Measurements from ENCODE around the gene MAGEB16. TPM values are rescaled to one million over a fixed set of nuclear protein-coding genes. Genes with fewer than 3 reads are reported as not detected.

Gene MAGEB16
- total and polyA plus RNA-seq, 10 of the 15 experiments (the other 5 are each of a cell fraction or from before 2014, with no cell fraction given) = 0.04 to 0.35 (median 0.11) TPM; not detected in 1

DNA sequence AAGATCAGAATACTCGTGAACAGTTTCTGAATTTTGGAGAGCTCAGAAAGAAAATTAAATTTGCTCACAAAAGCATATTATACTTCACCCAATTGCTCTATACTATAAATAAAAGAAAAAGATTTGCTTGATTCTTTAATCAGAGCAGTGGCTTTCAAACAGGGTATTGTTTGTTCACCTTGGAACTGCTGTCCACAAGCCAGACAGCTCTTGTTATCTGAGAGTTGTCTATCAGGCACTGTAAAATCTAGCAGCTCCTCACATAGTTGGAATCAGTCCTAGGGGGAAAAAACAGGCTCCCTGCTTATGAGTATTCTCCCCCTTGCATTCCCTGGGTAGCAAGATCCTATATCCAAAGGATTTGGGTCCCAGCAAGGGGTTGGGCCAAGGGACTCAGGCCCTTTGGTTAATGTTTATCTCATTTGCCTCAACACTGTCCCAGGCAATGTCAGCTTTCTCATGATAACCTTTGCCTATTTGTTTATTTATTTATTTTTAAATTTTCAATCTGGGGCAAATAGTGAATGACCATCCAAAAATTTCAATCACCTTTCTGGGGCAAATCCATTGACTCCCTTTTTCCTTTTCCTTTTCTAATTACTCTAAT, 24.1 kb upstream of the MAGEB16 start:
- in situ Hi-C loops (cut with MboI) = no loop called here
- Histone ChIP-seq H3K36me3 (ENCODE audit: control insufficient read depth in 2 of 2, insufficient read depth in 2 of 2, low read length in 1 of 2) (no peaks in the 10 kb centered on the region), H3K4me3 (no peak overlapping the region), H3K27me3 (replicated peaks in 1 of 2; ENCODE audit: control insufficient read depth in 2 of 2, insufficient read depth in 2 of 2, low read length in 1 of 2) (no peaks in the 10 kb centered on the region), H2AFZ (ENCODE audit: control insufficient read depth, low read depth, low read length) (no peak overlapping the region), H3K9me3 (replicated peaks; ENCODE audit: control insufficient read depth, insufficient read depth, low read length) (no peaks in the 10 kb centered on the region), H3K9ac (ENCODE audit: control insufficient read depth, insufficient read depth, low read length) (no peak overlapping the region), H3K4me1 (ENCODE audit: control insufficient read depth, insufficient read depth, low read length) (no peaks in the 10 kb centered on the region), H3K4me2 (ENCODE audit: control insufficient read depth, insufficient read depth) (no peak overlapping the region), H3K79me2 (ENCODE audit: control insufficient read depth, insufficient read depth, low read length) (no peaks in the 10 kb centered on the region), H3K27ac (ENCODE audit: control insufficient read depth, insufficient read depth) (no peak overlapping the region), H4K20me1 (ENCODE audit: control insufficient read depth, insufficient read depth) (no peaks in the 10 kb centered on the region)
- 4% methylated on average over 1 of the region's 1 CpG for WGBS (ENCODE audit: insufficient coverage, insufficient replicate concordance, low lambda C conversion rate, missing lambda C conversion rate)
- ChIA-PET RAD21 (ENCODE audit: unreplicated experiment) (no interaction called here), SMC1A (ENCODE audit: uncharacterized antibody, unreplicated experiment) (no interaction called here), POLR2A (no interaction called here), CTCF (no interaction called here)
- FAIRE-seq = no peak
- intact Hi-C loops (cut with micrococcal nuclease; ENCODE audit: unreplicated experiment) = no loop called here
- DNase-seq (ENCODE audit: low read depth, low spot score) = no peak
- no TSS peak for BruUV-seq (replicated peaks)
- no peak for ATAC-seq
- TF ChIP-seq WRNIP1 (IDR thresholded peaks at IDR 0.05; ENCODE audit: borderline replicate concordance, low read depth, low read length) (no peak), TARDBP (IDR thresholded peaks at IDR 0.05; ENCODE audit: borderline replicate concordance) (no peak), ZZZ3 (IDR thresholded peaks at IDR 0.05; ENCODE audit: control insufficient read depth, insufficient read length, low read depth) (no peak), SREBF1 (IDR thresholded peaks at IDR 0.05; ENCODE audit: low read length) (no peak), ZNF274 (IDR thresholded peaks at IDR 0.05; ENCODE audit: insufficient read depth, insufficient read length) (no peak), SMAD1 (IDR thresholded peaks at IDR 0.05; ENCODE audit: low read depth, partially characterized antibody) (no peak), SIX5 (IDR thresholded peaks at IDR 0.05; ENCODE audit: low read depth, low read length, severe bottlenecking) (no peak), CREM (IDR thresholded peaks at IDR 0.05; ENCODE audit: low read depth) (no peak), TCF3 (IDR thresholded peaks at IDR 0.05; ENCODE audit: borderline replicate concordance, insufficient read depth, low read depth, low read length) (no peak), ASH2L (IDR thresholded peaks at IDR 0.05; ENCODE audit: borderline replicate concordance, low read depth) (no peak)
- TF ChIP-seq, protein P1, sequence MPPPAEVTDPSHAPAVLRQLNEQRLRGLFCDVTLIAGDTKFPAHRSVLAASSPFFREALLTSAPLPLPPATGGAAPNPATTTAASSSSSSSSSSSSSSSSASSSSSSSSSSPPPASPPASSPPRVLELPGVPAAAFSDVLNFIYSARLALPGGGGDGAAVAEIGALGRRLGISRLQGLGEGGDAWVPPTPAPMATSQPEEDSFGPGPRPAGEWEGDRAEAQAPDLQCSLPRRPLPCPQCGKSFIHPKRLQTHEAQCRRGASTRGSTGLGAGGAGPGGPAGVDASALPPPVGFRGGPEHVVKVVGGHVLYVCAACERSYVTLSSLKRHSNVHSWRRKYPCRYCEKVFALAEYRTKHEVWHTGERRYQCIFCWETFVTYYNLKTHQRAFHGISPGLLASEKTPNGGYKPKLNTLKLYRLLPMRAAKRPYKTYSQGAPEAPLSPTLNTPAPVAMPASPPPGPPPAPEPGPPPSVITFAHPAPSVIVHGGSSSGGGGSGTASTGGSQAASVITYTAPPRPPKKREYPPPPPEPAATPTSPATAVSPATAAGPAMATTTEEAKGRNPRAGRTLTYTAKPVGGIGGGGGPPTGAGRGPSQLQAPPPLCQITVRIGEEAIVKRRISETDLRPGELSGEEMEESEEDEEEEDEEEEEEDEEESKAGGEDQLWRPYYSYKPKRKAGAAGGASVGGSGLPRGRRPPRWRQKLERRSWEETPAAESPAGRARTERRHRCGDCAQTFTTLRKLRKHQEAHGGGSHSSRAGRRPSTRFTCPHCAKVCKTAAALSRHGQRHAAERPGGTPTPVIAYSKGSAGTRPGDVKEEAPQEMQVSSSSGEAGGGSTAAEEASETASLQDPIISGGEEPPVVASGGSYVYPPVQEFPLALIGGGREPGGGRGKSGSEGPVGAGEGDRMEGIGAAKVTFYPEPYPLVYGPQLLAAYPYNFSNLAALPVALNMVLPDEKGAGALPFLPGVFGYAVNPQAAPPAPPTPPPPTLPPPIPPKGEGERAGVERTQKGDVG (CRISPR knock-in tag; IDR thresholded peaks at IDR 0.05) = no peak
- TF ChIP-seq, protein P2, sequence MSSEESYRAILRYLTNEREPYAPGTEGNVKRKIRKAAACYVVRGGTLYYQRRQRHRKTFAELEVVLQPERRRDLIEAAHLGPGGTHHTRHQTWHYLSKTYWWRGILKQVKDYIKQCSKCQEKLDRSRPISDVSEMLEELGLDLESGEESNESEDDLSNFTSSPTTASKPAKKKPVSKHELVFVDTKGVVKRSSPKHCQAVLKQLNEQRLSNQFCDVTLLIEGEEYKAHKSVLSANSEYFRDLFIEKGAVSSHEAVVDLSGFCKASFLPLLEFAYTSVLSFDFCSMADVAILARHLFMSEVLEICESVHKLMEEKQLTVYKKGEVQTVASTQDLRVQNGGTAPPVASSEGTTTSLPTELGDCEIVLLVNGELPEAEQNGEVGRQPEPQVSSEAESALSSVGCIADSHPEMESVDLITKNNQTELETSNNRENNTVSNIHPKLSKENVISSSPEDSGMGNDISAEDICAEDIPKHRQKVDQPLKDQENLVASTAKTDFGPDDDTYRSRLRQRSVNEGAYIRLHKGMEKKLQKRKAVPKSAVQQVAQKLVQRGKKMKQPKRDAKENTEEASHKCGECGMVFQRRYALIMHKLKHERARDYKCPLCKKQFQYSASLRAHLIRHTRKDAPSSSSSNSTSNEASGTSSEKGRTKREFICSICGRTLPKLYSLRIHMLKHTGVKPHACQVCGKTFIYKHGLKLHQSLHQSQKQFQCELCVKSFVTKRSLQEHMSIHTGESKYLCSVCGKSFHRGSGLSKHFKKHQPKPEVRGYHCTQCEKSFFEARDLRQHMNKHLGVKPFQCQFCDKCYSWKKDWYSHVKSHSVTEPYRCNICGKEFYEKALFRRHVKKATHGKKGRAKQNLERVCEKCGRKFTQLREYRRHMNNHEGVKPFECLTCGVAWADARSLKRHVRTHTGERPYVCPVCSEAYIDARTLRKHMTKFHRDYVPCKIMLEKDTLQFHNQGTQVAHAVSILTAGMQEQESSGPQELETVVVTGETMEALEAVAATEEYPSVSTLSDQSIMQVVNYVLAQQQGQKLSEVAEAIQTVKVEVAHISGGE (CRISPR knock-in tag; IDR thresholded peaks at IDR 0.05) = no peak

Data from GM12878 (cell line).